ENCODE results near the gene PHF1. TPM values are rescaled to one million over a fixed set of nuclear protein-coding genes. Genes with fewer than 3 reads are reported as not detected.
A peak's percentile ranks its signal among the peaks of the same experiment; 100 is the strongest.

Gene PHF1
- total and polyA plus RNA-seq, 10 donors = 83.0 to 181 (median 105) TPM

DNA sequence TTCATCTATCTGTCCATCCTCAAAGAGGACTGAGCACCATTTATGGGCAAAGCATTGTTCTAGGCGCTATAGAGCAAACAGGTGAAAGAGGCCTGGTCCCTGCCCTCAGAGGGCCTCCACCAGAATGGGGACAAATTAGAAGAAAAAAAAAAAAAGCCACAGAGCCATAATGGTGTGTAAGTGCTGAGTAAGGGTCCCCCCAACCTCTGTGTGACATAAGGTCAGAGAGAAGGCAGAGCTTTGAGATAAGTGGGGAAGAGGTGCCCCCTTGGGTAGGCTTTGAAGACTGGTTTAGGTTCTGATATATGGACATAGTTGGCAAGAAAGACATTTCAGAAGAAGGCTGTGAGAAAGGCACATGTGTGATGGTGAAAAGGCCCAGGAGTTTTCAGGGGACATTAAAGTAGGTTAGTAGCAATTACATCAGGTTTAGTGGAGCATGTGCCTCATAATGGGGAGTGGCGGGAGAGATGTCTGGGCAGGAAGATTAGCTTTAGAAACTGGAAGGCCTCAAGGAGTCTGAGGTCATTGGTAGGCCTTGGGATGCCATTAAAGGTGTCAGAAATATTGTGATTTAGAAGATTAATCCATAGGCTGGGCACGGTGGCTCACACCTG lies 28.3 kb downstream of the PHF1 start:
- WGBS, 5 donors = 91 to 97% (median 93%) methylated on average over 3 of the region's 3 CpGs
- intact Hi-C loops (cut with DNase I; ENCODE audit: low total_unique reads) = loop anchor here (10.0 kb wide), 1 partner anchor 136 kb away; no protein-coding TSS in a partner anchor
- H3K36me3 ChIP-seq = peaks cover 0 to 90% (median 50%) of the 10 kb centered on the region in 6 donors
- peaks cover 0 to 2% (median 0%) of the 10 kb centered on the region in 6 donors for H3K4me1 ChIP-seq
- no peak overlapping the region for H3K27ac ChIP-seq
- TF ChIP-seq POLR2AphosphoS5 (IDR thresholded peaks at IDR 0.05) (no peak), POLR2A (IDR thresholded peaks at IDR 0.05) (no peak)
- TF ChIP-seq, protein P1, sequence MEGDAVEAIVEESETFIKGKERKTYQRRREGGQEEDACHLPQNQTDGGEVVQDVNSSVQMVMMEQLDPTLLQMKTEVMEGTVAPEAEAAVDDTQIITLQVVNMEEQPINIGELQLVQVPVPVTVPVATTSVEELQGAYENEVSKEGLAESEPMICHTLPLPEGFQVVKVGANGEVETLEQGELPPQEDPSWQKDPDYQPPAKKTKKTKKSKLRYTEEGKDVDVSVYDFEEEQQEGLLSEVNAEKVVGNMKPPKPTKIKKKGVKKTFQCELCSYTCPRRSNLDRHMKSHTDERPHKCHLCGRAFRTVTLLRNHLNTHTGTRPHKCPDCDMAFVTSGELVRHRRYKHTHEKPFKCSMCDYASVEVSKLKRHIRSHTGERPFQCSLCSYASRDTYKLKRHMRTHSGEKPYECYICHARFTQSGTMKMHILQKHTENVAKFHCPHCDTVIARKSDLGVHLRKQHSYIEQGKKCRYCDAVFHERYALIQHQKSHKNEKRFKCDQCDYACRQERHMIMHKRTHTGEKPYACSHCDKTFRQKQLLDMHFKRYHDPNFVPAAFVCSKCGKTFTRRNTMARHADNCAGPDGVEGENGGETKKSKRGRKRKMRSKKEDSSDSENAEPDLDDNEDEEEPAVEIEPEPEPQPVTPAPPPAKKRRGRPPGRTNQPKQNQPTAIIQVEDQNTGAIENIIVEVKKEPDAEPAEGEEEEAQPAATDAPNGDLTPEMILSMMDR (IDR thresholded peaks at IDR 0.05 in 8 of 11, conservative IDR thresholded peaks at IDR 0.05 in 3 of 11) = no peak
- DNase-seq = no peak
- H3K4me3 ChIP-seq = no peak overlapping the region
- H3K27me3 ChIP-seq (replicated peaks in 1 of 7) = no peaks in the 10 kb centered on the region
- H3K9me3 ChIP-seq = no peaks in the 10 kb centered on the region

DNA sequence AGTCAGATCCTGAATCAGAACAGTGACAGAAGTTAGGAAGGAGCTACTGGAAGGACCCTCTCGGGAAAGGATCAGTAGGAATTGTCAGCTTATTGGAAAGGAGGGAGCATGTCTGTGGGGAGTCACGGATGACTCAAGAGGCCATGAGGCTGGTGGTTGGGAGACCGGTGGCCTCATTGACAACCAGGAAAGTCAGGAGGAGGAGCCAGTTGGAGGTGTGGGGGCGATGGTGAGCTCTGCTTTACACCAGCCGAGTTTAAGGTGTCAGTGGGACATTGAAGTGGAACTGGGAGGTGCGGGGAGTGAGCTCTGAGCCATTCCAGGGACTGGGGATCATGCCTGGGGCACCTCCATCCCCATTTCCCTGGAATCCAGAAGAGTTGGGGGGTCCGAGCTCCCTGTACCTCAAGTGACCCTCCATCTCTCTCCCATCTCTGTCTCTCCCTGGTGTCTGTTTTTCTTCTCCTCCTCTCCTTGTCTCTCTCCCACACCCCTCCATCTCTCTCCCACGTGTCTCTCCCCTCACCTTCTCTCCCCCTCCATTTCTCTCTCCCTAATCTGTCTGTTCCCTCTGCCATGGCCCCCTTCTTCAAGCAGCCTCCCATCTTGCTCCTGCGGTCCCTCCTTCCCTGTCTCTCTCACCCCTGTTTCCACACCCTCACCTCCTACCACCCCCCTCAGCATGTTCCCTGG lies 29.3 kb downstream of the PHF1 start:
- TF ChIP-seq POLR2A (IDR thresholded peaks at IDR 0.05) = no peak
- TF ChIP-seq, protein P1 (IDR thresholded peaks at IDR 0.05 in 8 of 11, conservative IDR thresholded peaks at IDR 0.05 in 3 of 11) = no peak
- TF ChIP-seq POLR2AphosphoS5 (IDR thresholded peaks at IDR 0.05) = no peak
- H3K4me1 ChIP-seq = peaks cover 0 to 11% (median 0%) of the 10 kb centered on the region in 6 donors
- peaks cover 0 to 97% (median 54%) of the 10 kb centered on the region in 6 donors for H3K36me3 ChIP-seq
- H3K27ac ChIP-seq = no peak overlapping the region
- no peak for DNase-seq
- WGBS, 5 donors = 77 to 81% (median 79%) methylated on average over 9 of the region's 9 CpGs
- no peak overlapping the region for H3K4me3 ChIP-seq
- H3K9me3 ChIP-seq = no peaks in the 10 kb centered on the region
- intact Hi-C loops (cut with DNase I; ENCODE audit: low total_unique reads) = loop anchor here (10.0 kb wide), 1 partner anchor 135 kb away; no protein-coding TSS in a partner anchor
- no peaks in the 10 kb centered on the region for H3K27me3 ChIP-seq (replicated peaks in 1 of 7)

DNA sequence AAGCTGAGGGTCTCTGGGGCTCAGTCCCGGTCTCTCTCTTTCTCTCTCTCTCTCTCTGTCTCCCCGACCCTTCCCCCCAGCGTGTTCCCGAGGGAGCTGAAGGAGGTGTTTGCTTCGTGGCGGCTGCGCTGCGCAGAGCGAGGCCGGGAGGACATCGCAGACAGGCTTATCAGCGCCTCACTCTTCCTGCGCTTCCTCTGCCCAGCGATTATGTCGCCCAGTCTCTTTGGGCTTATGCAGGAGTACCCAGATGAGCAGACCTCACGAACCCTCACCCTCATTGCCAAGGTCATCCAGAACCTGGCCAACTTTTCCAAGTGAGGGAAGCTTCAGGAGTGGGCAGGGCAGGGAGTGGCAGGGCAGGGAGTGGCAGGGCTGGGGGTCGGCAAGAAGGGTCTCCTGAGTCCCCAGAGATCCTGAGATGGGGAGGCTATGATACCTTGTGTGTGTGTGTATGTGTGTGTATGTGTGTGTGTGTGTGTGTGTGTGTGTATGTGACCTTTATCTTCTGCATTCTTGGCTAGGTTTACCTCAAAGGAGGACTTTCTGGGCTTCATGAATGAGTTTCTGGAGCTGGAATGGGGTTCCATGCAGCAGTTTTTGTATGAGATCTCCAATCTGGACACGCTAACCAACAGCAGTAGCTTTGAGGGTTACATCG lies 30.0 kb downstream of the PHF1 start:
- H3K4me3 ChIP-seq = no peak overlapping the region
- no peaks in the 10 kb centered on the region for H3K9me3 ChIP-seq
- TF ChIP-seq POLR2A (IDR thresholded peaks at IDR 0.05) (no peak), POLR2AphosphoS5 (IDR thresholded peaks at IDR 0.05) (peak in 1 of 3 donors; percentile 31)
- H3K4me1 ChIP-seq = peaks cover 0 to 17% (median 0%) of the 10 kb centered on the region in 6 donors
- H3K36me3 ChIP-seq = peaks cover 0 to 91% (median 48%) of the 10 kb centered on the region in 6 donors
- DNase-seq = no peak
- intact Hi-C loops (cut with DNase I; ENCODE audit: low total_unique reads) = no loop called here
- no peak overlapping the region for H3K27ac ChIP-seq
- WGBS, 5 donors = 79 to 88% (median 83%) methylated on average over 19 of the region's 19 CpGs
- H3K27me3 ChIP-seq (replicated peaks in 1 of 7) = no peaks in the 10 kb centered on the region

DNA sequence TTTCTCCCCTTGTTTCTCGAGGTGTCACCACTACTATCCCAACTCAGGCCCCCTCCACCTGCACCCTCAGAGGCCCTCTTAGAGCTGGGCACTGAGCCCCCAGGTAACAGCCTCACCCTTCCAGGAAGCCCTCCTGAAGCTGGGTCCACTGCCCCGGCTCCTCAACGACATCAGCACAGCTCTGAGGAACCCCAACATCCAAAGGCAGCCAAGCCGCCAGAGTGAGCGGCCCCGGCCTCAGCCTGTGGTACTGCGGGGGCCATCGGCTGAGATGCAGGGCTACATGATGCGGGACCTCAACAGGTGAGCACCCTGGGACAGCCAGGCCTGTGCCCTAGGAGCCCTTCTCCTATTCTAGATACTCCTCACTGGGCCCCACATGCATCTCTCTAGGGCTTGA lies 30.6 kb downstream of the PHF1 start:
- peak in 1 of 3 donors; percentile 10 for TF ChIP-seq POLR2AphosphoS5 (IDR thresholded peaks at IDR 0.05)
- no peak for TF ChIP-seq POLR2A (IDR thresholded peaks at IDR 0.05)
- Histone ChIP-seq H3K4me3 (no peak overlapping the region), H3K9me3 (no peaks in the 10 kb centered on the region), H3K27me3 (replicated peaks in 1 of 7) (no peaks in the 10 kb centered on the region), H3K27ac (no peak overlapping the region), H3K36me3 (peaks cover 0 to 90% (median 43%) of the 10 kb centered on the region in 6 donors), H3K4me1 (peaks cover 0 to 24% (median 0%) of the 10 kb centered on the region in 6 donors)
- DNase-seq = no peak
- intact Hi-C loops (cut with DNase I; ENCODE audit: low total_unique reads) = no loop called here
- 92 to 96% (median 94%) methylated on average over 9 of the region's 9 CpGs for WGBS, 5 donors
